ENCODE data around the gene LAP3.

GRCh38 chr4:17623451-17624001 lies 46.5 kb downstream of the LAP3 start:
- TF ChIP-seq POLR2AphosphoS5 (IDR thresholded peaks at IDR 0.05) (no peak), EP300 (IDR thresholded peaks at IDR 0.05) (no peak), POLR2A (IDR thresholded peaks at IDR 0.05; ENCODE audit: low read depth) (no peak)
- TF ChIP-seq, protein P1, sequence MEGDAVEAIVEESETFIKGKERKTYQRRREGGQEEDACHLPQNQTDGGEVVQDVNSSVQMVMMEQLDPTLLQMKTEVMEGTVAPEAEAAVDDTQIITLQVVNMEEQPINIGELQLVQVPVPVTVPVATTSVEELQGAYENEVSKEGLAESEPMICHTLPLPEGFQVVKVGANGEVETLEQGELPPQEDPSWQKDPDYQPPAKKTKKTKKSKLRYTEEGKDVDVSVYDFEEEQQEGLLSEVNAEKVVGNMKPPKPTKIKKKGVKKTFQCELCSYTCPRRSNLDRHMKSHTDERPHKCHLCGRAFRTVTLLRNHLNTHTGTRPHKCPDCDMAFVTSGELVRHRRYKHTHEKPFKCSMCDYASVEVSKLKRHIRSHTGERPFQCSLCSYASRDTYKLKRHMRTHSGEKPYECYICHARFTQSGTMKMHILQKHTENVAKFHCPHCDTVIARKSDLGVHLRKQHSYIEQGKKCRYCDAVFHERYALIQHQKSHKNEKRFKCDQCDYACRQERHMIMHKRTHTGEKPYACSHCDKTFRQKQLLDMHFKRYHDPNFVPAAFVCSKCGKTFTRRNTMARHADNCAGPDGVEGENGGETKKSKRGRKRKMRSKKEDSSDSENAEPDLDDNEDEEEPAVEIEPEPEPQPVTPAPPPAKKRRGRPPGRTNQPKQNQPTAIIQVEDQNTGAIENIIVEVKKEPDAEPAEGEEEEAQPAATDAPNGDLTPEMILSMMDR (IDR thresholded peaks at IDR 0.05), result no peak
